IMR-90 (cell line): ENCODE measurements around the gene LRP1B.

Source experiments
- CEBPB ChIP-seq: IDR thresholded peaks from 2 replicates; pipeline ENCODE4 v1.6.1; 2012; ENCODE audit warnings: low read depth, low read length, improper control_type of control experiment
- CTCF ChIP-seq: conservative IDR thresholded peaks from 2 replicates; pipeline ENCODE4 v1.5.1; 2012; ENCODE audit warnings: mild to moderate bottlenecking, low read depth, low read length, improper control_type of control experiment
- ELK1 ChIP-seq: fragments of 150-350 bp; IDR thresholded peaks from 2 replicates; pipeline ENCODE4 v1.6.1; 2016; ENCODE audit warnings: low read depth, mild to moderate bottlenecking, low read length, moderate library complexity, borderline replicate concordance
- MXI1 ChIP-seq: IDR thresholded peaks from 2 replicates; pipeline ENCODE4 v1.6.1; 2012; ENCODE audit warnings: low read depth, mild to moderate bottlenecking, low read length, moderate library complexity, borderline replicate concordance
- POLR2A ChIP-seq: IDR thresholded peaks from 2 replicates; pipeline ENCODE4 v1.6.1; 2012; ENCODE audit warnings: mild to moderate bottlenecking, low read depth, low read length
- RAD21 ChIP-seq: IDR thresholded peaks from 2 replicates; pipeline ENCODE4 v1.6.1; 2012; ENCODE audit warnings: low read length, improper control_type of control experiment
- SMC3 ChIP-seq: fragments of 150-350 bp; IDR thresholded peaks from 2 replicates; pipeline ENCODE4 v1.6.1; 2016; ENCODE audit warnings: low read depth, mild to moderate bottlenecking, antibody characterized with exemption, low read length, moderate library complexity

GRCh38 chr2:141814150-141814549, 316.7 kb downstream of the LRP1B start:
- no peak for TF ChIP-seq ELK1
- no peak for TF ChIP-seq CTCF
- no peak for TF ChIP-seq POLR2A
- no peak for TF ChIP-seq CEBPB
- TF ChIP-seq SMC3: no peak
- TF ChIP-seq RAD21: no peak
- TF ChIP-seq MXI1: no peak
